ENCODE results near the gene SMARCC2.

Gene SMARCC2

DNA sequence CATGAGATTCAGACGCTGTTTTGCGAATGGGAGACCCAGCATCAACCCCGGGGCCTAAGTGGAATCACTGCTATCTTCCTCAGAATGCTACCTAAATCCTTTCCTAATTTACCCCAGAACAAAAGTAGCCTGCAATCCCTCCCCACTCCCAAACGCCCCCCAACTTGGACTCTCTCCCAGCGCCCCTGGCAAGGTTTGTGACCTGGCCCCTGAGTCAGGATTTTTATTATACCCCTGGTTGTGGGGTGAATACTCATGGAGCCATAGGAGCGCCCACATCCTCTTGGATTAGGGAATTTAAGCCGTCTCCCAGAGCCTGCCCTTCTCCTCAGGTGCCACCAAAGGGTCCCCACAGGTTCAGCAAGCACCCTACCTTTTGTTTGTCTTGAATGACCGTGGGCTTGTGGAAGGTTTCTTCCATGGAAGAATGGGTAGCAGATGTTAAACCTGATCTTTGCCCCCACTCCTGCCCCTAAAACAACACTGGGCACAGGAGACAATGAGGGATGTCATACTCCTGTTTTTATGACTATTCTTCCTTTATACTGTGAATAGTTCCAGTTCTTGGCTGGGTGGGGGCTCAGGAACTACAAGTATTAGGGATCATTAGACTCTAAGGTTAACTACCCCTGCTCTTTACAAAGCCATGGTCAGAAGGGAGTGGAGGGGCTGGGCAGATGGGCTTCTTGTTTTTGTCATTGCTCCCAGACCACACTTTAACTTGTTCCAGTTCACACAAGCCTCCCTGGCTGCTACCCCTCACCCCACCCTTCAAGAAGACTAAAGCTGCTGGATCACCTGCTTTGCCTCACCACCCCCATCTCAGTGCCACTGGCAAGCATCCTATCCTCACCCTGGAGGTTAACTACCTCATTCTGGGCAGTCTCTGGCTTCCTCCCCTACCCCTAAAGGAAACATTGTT is 36.3 kb downstream of the SMARCC2 start:
- no peak for DNase-seq (ENCODE audit: low read depth in 2 of 2, low spot score in 1 of 2)

DNA sequence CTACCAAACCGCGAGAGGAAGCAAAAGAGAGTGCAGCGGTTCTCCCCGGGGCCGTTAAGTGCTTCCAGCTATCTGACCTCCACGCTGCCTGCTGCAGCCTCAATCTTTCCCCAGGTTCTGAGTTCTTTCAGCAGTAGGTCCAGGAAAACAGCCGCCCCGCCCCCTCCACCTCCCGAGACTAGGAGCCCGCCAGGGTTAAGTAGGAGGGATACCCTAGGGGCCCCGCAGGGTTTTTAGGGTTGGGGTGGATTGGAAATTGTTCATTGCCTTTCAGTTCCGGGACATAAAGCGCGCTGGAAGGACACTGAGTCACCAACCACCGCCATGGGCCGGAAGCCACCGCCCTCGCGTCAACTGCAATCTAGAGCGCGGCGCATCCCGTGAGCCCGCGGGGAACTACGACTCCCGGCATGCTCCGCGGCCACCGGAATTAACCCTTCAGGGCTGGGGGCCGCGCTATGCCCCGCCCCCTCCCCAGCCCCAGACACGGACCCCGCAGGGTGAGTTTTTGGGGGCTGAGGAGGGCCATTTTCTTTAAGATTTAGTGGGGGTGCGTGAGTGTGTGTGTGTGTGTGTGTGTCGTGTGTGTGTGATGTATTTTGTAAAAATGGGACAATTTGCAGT is 37.0 kb downstream of the SMARCC2 start, which contains the start of gene MYL6B:
MYL6B (plus strand) TSS at position 456 of the 624 bp plus-strand sequence. CDS start 1,332 bp downstream, outside the sequence.
- peak; percentile 83 to 88 for DNase-seq (ENCODE audit: low read depth in 2 of 2, low spot score in 1 of 2)

GRCh38 chr12:56151672-56152131 is 37.6 kb downstream of the SMARCC2 start:
- peak; percentile 24 to 28 for DNase-seq (ENCODE audit: low read depth in 2 of 2, low spot score in 1 of 2)

DNA sequence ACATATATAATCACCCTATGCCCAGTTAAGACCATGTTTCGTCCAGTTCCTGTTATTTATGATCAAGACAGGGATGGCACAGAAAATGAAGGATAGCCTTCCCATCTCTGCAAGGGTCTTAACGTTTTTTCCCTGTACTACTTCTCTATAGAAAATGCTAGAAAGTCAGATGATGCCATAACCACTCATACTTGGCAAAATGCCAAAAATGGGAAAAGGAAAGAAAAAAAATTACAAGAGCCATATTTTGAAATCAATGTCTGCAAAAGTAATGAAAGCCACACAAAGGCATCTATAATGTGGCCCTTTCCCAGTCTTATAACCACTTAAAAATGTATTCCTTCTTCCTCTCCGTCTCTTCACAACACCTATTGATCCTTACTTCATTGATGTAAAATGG is 38.7 kb downstream of the SMARCC2 start:
- DNase-seq (ENCODE audit: low read depth in 2 of 2, low spot score in 1 of 2) = no peak

GRCh38 chr12:56146492-56147460 is 42.5 kb downstream of the SMARCC2 start:
- no peak for DNase-seq (ENCODE audit: low read depth in 2 of 2, low spot score in 1 of 2)

DNA sequence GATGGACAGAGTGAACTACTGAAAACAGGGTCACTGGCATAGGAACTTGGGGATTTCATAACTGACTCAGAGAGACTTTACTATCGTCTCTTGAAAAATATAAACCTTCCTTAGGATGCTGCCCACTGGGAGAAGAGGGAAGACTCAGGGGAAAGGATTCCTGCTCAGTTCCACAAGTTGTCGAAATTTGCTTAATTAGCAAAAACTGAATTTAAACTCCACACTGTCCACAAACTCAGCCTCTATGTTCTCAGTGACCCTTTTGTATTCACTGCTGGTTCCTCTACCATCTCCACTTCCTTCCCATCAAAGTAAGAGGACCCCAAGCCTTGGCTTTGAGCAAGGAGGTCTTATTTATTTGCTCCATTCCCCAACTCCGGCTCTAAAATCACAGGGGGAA is 44.1 kb downstream of the SMARCC2 start:
- DNase-seq (ENCODE audit: low read depth in 2 of 2, low spot score in 1 of 2) = no peak

GRCh38 chr12:56143870-56144269 is 45.4 kb downstream of the SMARCC2 start:
- DNase-seq (ENCODE audit: low read depth in 2 of 2, low spot score in 1 of 2) = no peak

- no peak for DNase-seq (ENCODE audit: low read depth in 2 of 2, low spot score in 1 of 2)
Measured at GRCh38 chr12:56143217-56143616, 46.1 kb downstream of the SMARCC2 start.

DNA sequence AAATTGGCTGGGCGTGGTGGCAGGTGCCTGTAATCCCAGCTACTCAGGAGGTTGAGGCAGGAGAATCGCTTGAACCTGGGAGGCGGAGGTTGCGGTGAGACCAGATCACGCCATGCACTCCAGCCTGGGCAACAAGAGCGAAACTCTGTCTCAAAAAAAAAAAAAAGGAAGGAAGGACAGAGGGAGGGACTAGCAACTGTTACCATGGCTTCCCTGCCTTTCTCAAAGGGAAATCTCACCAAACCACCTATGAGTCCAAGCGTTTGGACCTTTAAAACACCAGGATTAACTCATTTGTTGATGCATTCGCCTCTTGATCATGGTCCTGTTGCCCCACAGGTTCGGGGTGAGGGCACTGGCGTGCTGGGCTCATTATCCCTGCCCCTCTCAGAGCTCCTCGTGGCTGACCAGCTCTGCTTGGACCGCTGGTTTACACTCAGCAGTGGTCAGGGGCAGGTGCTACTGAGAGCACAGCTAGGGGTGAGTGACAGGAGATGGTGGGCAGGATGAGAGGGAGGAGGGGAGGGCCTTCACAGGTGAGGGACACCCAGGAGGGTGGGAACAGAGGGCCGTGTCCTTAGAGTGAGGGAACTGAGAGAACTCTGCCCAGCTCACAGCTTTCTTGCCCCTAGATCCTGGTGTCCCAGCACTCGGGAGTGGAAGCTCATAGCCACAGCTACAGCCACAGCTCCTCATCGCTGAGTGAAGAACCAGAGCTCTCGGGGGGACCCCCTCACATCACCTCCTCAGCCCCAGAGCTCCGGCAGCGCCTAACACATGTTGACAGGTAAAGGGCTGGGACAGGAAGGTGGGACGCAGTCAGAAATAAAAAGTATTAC is 47.1 kb downstream of the SMARCC2 start:
- DNase-seq (ENCODE audit: low read depth in 2 of 2, low spot score in 1 of 2) = no peak

- DNase-seq (ENCODE audit: low read depth in 2 of 2, low spot score in 1 of 2) = no peak
Measured at GRCh38 chr12:56137853-56138571, 51.3 kb downstream of the SMARCC2 start.

DNA sequence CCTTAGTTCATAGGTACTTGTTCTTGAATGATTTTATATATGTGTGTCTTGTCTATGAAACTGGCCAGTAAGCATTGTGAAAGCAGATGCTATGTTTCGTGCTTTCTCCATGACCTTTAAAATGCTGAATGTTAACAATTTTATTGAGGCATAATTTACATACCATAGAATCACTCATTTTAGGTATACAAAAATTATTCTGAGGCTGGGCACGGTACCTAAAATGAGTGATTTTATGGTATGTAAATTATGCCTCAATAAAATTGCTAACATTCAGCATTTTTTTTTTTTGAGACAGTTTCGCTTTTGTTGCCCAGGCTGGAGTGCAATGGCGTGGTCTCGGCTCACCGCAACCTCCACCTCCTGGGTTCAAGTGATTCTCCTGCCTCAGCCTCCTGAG is 54.4 kb downstream of the SMARCC2 start:
- DNase-seq (ENCODE audit: low read depth in 2 of 2, low spot score in 1 of 2) = no peak

- DNase-seq (ENCODE audit: low read depth in 2 of 2, low spot score in 1 of 2) = no peak
Measured at GRCh38 chr12:56130876-56131275, 58.4 kb downstream of the SMARCC2 start.

DNA sequence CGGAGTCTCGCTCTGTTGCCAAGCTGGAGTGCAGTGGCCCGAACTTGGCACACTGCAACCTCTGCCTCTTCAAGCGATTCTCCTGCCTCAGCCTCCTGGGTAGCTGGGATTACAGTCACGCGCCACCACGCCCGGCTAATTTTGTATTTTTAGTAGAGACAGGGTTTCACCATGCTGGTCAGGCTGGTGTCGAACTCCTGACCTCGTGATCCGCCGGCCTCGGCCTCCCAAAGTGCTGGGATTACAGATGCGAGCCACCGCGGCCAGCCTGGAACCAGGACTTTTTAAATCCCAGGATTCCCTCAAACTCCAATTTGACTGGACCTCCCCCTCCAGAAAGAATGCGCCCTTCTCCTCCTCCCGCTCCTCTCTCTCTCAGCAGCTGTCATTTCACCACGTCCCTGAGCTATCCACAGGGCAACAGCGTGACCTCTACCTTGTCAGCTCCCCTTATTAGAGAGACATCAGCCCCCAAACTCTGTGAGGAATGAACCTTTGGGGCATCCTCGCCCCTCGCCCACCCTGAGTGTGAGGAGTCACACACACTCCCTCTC is 59.3 kb downstream of the SMARCC2 start:
- DNase-seq (ENCODE audit: low read depth in 2 of 2, low spot score in 1 of 2) = no peak

DNA sequence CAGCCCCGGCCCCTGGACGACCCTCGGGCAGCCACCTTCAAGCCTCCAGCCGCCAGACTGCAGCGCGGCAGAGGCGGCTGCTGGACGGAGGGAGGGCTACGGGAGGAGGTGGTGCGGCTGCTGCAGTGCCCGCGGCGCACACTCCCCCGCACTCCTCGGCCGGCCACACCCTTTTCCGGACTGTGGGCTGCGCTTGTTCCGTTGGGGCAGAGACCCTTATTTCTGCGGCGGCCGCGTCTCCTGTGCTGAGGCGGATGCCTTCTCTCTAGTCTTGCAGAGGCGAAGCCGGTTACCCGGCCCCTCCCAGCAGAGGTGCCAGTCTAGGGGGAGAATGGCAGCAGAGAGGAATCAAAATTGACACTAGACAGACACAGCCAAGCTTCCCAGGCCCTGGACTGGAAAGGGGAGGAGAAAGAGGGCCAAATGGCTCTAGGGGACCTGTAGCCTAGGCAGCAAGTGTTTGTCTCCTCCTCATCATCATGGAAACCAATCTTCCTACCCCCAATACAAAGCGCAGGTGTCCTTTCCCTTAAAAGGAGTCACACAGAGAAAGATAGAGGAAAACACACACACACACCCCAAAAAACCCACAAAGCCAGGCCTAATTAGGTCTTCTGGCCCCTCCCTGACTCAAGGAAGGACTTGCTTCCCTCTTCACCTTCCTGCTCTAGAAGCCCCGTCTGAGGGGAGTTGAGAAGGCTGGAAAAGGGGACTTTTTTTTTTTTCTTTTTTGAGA is 59.9 kb downstream of the SMARCC2 start:
- peak in 1 of 2 donors; percentile 73 for DNase-seq (ENCODE audit: low read depth in 2 of 2, low spot score in 1 of 2)

DNA sequence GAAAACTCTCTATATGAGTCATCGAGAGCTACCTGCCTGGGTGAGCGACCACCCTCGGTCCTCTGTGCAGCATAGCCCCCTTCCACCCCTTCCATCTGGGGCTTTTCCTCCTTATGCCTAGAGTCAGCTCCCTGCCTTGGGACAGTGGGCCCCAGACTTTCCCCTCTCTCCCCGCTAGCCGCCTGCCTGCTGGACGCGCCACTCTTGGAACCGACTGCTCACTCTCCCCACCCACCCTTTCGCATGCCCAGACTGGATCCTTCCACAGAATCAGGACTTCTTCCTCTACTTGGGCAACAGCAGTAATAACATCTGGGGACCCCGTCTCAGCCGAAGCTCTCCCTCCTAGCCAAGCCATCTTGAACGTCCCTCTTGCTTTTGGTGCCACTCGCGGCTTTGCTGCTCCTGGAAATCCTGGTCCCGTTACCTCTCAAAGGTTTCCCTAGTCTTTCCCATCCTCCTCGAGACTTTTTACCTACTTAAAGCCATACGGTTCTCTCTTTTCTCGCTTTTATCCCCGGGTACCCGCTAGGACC is 60.5 kb downstream of the SMARCC2 start:
- no peak for DNase-seq (ENCODE audit: low read depth in 2 of 2, low spot score in 1 of 2)

DNA sequence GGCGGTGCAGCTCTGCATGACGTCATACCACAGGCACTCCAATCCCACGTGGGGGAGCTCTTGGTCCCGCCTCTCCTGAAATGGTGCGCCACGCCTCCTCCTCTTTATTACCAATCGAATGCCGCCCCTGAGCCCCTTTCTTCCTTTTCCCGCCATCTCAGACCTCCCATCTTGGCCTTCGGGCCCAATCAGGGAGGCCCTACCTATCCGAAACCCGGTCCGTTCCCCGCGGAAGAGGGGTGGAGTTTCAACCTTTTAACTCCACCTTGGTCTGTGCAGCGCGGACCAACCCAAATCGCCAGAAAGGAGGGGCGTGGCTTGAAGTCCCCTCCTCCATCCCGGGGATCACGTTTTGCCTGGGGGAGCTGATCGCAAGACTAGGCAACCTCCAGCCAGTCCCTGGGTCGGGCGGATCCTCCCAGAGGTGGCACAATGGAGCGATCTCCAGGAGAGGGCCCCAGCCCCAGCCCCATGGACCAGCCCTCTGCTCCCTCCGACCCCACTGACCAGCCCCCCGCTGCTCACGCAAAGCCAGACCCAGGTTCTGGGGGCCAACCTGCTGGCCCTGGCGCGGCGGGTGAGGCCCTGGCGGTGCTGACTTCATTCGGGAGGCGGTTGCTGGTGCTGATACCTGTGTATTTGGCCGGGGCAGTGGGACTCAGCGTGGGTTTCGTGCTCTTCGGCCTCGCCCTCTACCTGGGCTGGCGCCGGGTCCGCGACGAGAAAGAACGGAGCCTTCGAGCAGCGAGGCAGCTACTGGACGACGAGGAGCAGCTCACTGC is 61.2 kb downstream of the SMARCC2 start, which contains the start of gene ESYT1:
ESYT1 (plus strand) TSS at position 380 of the 782 bp plus-strand sequence; CDS start at position 433, 53 bp downstream.
- peak; percentile 92 to 95 for DNase-seq (ENCODE audit: low read depth in 2 of 2, low spot score in 1 of 2)

GRCh38 chr12:56127485-56127887 is 61.8 kb downstream of the SMARCC2 start:
- DNase-seq (ENCODE audit: low read depth in 2 of 2, low spot score in 1 of 2) = no peak

All from stimulated activated CD8-positive, alpha-beta memory T cell treated with anti-CD3 and anti-CD28 coated beads, Interleukin-4, amount 100 ng/mL, for 4 hours (primary cell).